K562 (cell line): ENCODE data around the gene NBEAL2. TPM values are rescaled to one million over a fixed set of nuclear protein-coding genes. Genes with fewer than 3 reads are reported as not detected.

Experiments
- ATAC-seq: fragments of 200-7000 bp; cut with Tn5 transposase; 3 replicates; pipeline ENCODE4 v1.9.1; 2020; ENCODE audit warnings: moderate library complexity
- BruUV-seq: library from RNA; stranded (reverse); fragments of 400-500 nt; replicated peaks from 2 replicates; lab custom pipeline; 2021; lab: Mats Ljungman, UMichigan
- CTCF ChIA-PET: fragments of 300-600 bp; formaldehyde crosslinking; extraction: SDS; loops from one replicate; lab custom pipeline; 2021; ENCODE audit warnings: low intra/inter-chr PET ratio; lab: Yijun Ruan, JAX
- POLR2A ChIA-PET: fragments of 300-600, 350-650 bp; sonication (Branson Sonifier 250); formaldehyde crosslinking; extraction: SDS; loops from one replicate; lab custom pipeline; 2021; ENCODE audit warnings: antibody characterized with exemption, inconsistent platforms; lab: Yijun Ruan, JAX
- DNase-seq, 4 experiments: peaks; one replicate each; pipeline versions ENCODE4 v3.0.0 to v3.0.0-alpha.2; 2011 to 2018; ENCODE audit warnings: low spot score in 3 of 4, mixed read lengths in 3 of 4; ENCODE audit errors: extremely low read depth in 1 of 4
- FAIRE-seq: peaks from 2 replicates; lab custom pipeline; 2011; peaks lifted over from hg19 to GRCh38; lab: Jason Lieb, UNC
- H2AFZ ChIP-seq: 2 replicates; pipeline ENCODE4 v1.6.0; 2011; ENCODE audit warnings: low read depth, low read length, control low read depth, inconsistent platforms
- H3K27ac ChIP-seq: fragments of 200-600 bp; 3 replicates; pipeline ENCODE4 v1.8.0; 2011; ENCODE audit warnings: low read depth, mild to moderate bottlenecking, control low read depth, inconsistent platforms, low read length, moderate library complexity, mixed read lengths; ENCODE audit errors: extremely low read depth
- H3K27me3 ChIP-seq, 2 experiments: fragments of 300-600 bp in 1 of 2; 2 replicates in 1 of 2; 3 replicates in 1 of 2; pipeline versions ENCODE4 v1.6.0 to v1.8.0; 2011; ENCODE audit warnings: inconsistent platforms in 2 of 2, low read length in 2 of 2, mild to moderate bottlenecking in 1 of 2, mixed read lengths in 1 of 2, moderate library complexity in 1 of 2; ENCODE audit not compliant: control insufficient read depth in 2 of 2, insufficient read depth in 2 of 2
- H3K36me3 ChIP-seq: fragments of 300-600 bp; 3 replicates; pipeline ENCODE4 v1.8.0; 2011; ENCODE audit warnings: mild to moderate bottlenecking, low read length, inconsistent platforms; ENCODE audit not compliant: control insufficient read depth, insufficient read depth
- H3K4me1 ChIP-seq, 2 experiments: fragments of 200-600 bp in 1 of 2; replicated peaks in 1 of 2; 2 replicates in 1 of 2; 3 replicates in 1 of 2; pipeline versions ENCODE4 v1.5.1 to v1.8.0; 2011; ENCODE audit warnings: inconsistent platforms in 2 of 2, low read length in 2 of 2, mild to moderate bottlenecking in 1 of 2, mixed read lengths in 1 of 2, moderate library complexity in 1 of 2; ENCODE audit not compliant: control insufficient read depth in 2 of 2, insufficient read depth in 2 of 2
- H3K4me2 ChIP-seq: 2 replicates; pipeline ENCODE4 v1.6.1; 2011; ENCODE audit warnings: low read length, control low read depth, inconsistent platforms, mixed read lengths; ENCODE audit not compliant: insufficient read depth
- H3K4me3 ChIP-seq: fragments of 200-600 bp; sonication (generic), shearing (Covaris generic); 2 replicates; pipeline ENCODE4 v1.5.1; 2016; ENCODE audit warnings: control low read depth, inconsistent platforms
- H3K79me2 ChIP-seq: fragments of 200-600 bp; 3 replicates; pipeline ENCODE4 v1.8.0; 2011; ENCODE audit warnings: low read length, inconsistent platforms; ENCODE audit not compliant: control insufficient read depth, insufficient read depth
- H3K9ac ChIP-seq, 2 experiments: 2 replicates each; pipeline versions ENCODE4 v1.6.0 to v1.6.1; 2011; ENCODE audit warnings: low read depth in 2 of 2, low read length in 2 of 2, control low read depth in 1 of 2, inconsistent platforms in 1 of 2, mild to moderate bottlenecking in 1 of 2, mixed read lengths in 1 of 2; ENCODE audit not compliant: insufficient read depth in 1 of 2
- H3K9me1 ChIP-seq: one replicate; pipeline ENCODE4 v1.6.0; 2011; ENCODE audit warnings: inconsistent platforms, mild to moderate bottlenecking, low read length, moderate library complexity; ENCODE audit not compliant: control insufficient read depth, insufficient read depth
- H3K9me3 ChIP-seq: replicated peaks from 2 replicates; pipeline ENCODE4 v1.5.1; 2011; ENCODE audit warnings: low read depth, low read length, inconsistent platforms; ENCODE audit not compliant: control insufficient read depth, insufficient read depth
- H4K20me1 ChIP-seq: replicated peaks from 2 replicates; pipeline ENCODE4 v1.6.1; 2011; ENCODE audit warnings: low read length, inconsistent platforms, mixed read lengths; ENCODE audit not compliant: control insufficient read depth, insufficient read depth
- IRF2 ChIP-seq: sonication (generic); formaldehyde crosslinking; IDR thresholded peaks from 2 replicates; pipeline ENCODE4 v1.8.1; 2022; ENCODE audit warnings: mild to moderate bottlenecking, missing genetic modification reagents
- POLR2G ChIP-seq: fragments of 200-400 bp; formaldehyde crosslinking; IDR thresholded peaks from 2 replicates; pipeline ENCODE4 v1.6.1; 2017; ENCODE audit warnings: low read depth, mild to moderate bottlenecking, antibody characterized with exemption, low read length, moderate library complexity
- TCF3 ChIP-seq: sonication (generic); formaldehyde crosslinking; IDR thresholded peaks from 2 replicates; pipeline ENCODE4 v1.4.0; 2020; ENCODE audit warnings: mild to moderate bottlenecking, missing genetic modification reagents
- ZNF586 ChIP-seq: fragments of 450-650 bp; formaldehyde crosslinking; conservative IDR thresholded peaks from 2 replicates; pipeline ENCODE4 v1.4.0; 2020; ENCODE audit warnings: mild to moderate bottlenecking, moderate library complexity
- ZZZ3 ChIP-seq: fragments of 450-650 bp; IDR thresholded peaks from 2 replicates; pipeline ENCODE4 v1.6.1; 2016; ENCODE audit warnings: antibody characterized with exemption, mild to moderate bottlenecking, moderate library complexity
- WGBS: fragments of 100-300 bp; shearing (Covaris generic); methylation state at CpG from one replicate; pipeline ENCODE4 v1.1.6; 2016; ENCODE audit warnings: low coverage, mixed read lengths; ENCODE audit not compliant: insufficient coverage; ENCODE audit errors: missing lambda C conversion rate; 5-methylcytosine and 5-hydroxymethylcytosine counted together
- in situ Hi-C: fragments of 300-500 bp; cut with MboI; formaldehyde crosslinking; loops from 4 replicates; pipeline ENCODE4 v1.15.0; 2018; ENCODE audit warnings: inconsistent platforms, mixed read lengths
- intact Hi-C: fragments of 100-400 bp; cut with micrococcal nuclease; formaldehyde crosslinking; loops from 2 replicates; pipeline ENCODE4 v1.14.2; 2022
- polyA plus RNA-seq, 8 experiments: library from polyadenylated mRNA; depleted of rRNA in 4 of 8; stranded (reverse) in 5 of 8; unstranded in 3 of 8; fragments of >200 nt; fragmentation: Nextera tagmentation in 2 of 8; fragmentation: Illumina TruSeq in 1 of 8; extraction: Ambion mirVana in 2 of 8; extraction: Trizol in 1 of 8; gene quantifications; 2 replicates each; pipeline versions ENCODE4 v1.2.1 to v1.2.3, GENCODE V29; 2011 to 2014; ENCODE audit warnings: inconsistent platforms in 1 of 8, missing spikeins in 1 of 8
- total RNA-seq, 7 experiments: library from RNA; depleted of rRNA in 6 of 7; stranded (reverse); fragments of >200 nt in 6 of 7; fragmentation: Illumina TruSeq in 2 of 7; extraction: Trizol in 2 of 7; gene quantifications; 2 replicates each; pipeline versions ENCODE4 v1.2.1 to v1.2.3, GENCODE V29; 2011 to 2021; ENCODE audit warnings: low replicate concordance in 1 of 7

NBEAL2 gene
- total and polyA plus RNA-seq, 9 of the 15 experiments (the other 6 are each of a cell fraction or from before 2014, with no cell fraction given), result 0.06 to 114 (median 29.6) TPM

- Histone ChIP-seq H3K79me2 (no peaks in the 10 kb centered on the region), H2AFZ (no peak overlapping the region), H3K4me2 (no peak overlapping the region), H3K27me3 (no peaks in the 10 kb centered on the region), H3K9ac (0 out of 4 replicates have a peak overlapping the region, but pooled peaks of 1 of the 2 experiments have one; percentile 15), H3K36me3 (peaks cover 98% of the 10 kb centered on the region), H4K20me1 (0 out of 2 replicates have a peak, but pooled peaks cover 3% of the 10 kb centered on the region), H3K9me1 (no peaks in the 10 kb centered on the region), H3K4me1 (peaks cover 0 to 31% of the 10 kb centered on the region in 2 experiments; a peak in 1 of 5 replicates), H3K27ac (no peak overlapping the region), H3K4me3 (no peak overlapping the region), H3K9me3 (no peaks in the 10 kb centered on the region)
- POLR2A ChIA-PET, result interaction anchor here (0.7 to 2.2 kb wide), 5 partner anchors 9 to 19 kb away, joined by 3 to 7 read pairs (median 4); no protein-coding TSS in a partner anchor
- no TSS peak for BruUV-seq
- intact Hi-C loops (no loop called here), in situ Hi-C loops (no loop called here)
- no peak for DNase-seq
- no peak for TF ChIP-seq ZZZ3
- TF ChIP-seq POLR2G, result 0 out of 2 replicates have a peak, but pooled peaks have one; percentile 1
- no peak for TF ChIP-seq TCF3 (CRISPR knock-in tag)
- TF ChIP-seq ZNF586 (CRISPR knock-in tag), result no peak
- no peak for TF ChIP-seq IRF2 (CRISPR knock-in tag)
- WGBS, result 94% methylated on average over 16 of the region's 17 CpGs
- ATAC-seq, result no peak
- FAIRE-seq, result no peak
- CTCF ChIA-PET, result no interaction called here
Observed at GRCh38 chr3:47004369-47005211, 25.1 kb downstream of the NBEAL2 start.
